ENCODE data around the gene GPC6.

- TF ChIP-seq CTCF (IDR thresholded peaks at IDR 0.05), result no peak
- TF ChIP-seq POLR2A (IDR thresholded peaks at IDR 0.05), result no peak
Observed at GRCh38 chr13:94413598-94413944, 1187.0 kb downstream of the GPC6 start.
